Endothelial cell of umbilical vein (primary cell): ENCODE measurements around the gene PYCR2.

Experiments used
- CTCF ChIP-seq, 2 donors: IDR thresholded peaks; 1 replicate in 1 of 2; 2 replicates in 1 of 2; pipeline ENCODE4 v1.5.1; 2011; ENCODE audit warnings: low read length in 2 of 2, mild to moderate bottlenecking in 2 of 2, moderate library complexity in 2 of 2, control low read depth in 1 of 2, inconsistent platforms in 1 of 2, low read depth in 1 of 2; ENCODE audit not compliant: insufficient read depth in 1 of 2; ENCODE audit errors: extremely low read depth in 1 of 2
- EZH2 ChIP-seq: IDR thresholded peaks from 2 replicates; pipeline ENCODE4 v1.6.1; 2012; ENCODE audit warnings: borderline replicate concordance, low read depth, mild to moderate bottlenecking, moderate library complexity, low read length, inconsistent platforms; ENCODE audit not compliant: severe bottlenecking
- MAX ChIP-seq: IDR thresholded peaks from 2 replicates; pipeline ENCODE4 v1.6.1; 2011; ENCODE audit not compliant: insufficient read depth, insufficient read length
- POLR2A ChIP-seq: IDR thresholded peaks from 2 replicates; pipeline ENCODE4 v1.6.1; 2012; ENCODE audit warnings: low read depth, mild to moderate bottlenecking, control low read depth, low read length

- TF ChIP-seq CTCF (IDR thresholded peaks at IDR 0.05; ENCODE audit: extremely low read depth in 1 of 2, insufficient read depth in 1 of 2, low read depth in 1 of 2, low read length in 2 of 2) (no peak), POLR2A (no peak), MAX (no peak), EZH2 (no peak)
Measured at GRCh38 chr1:225918280-225918679, 5.8 kb downstream of the PYCR2 start.
